MM.1S (cell line): Measurements from ENCODE around the gene TLR6.

Source experiments
- DNase-seq: peaks from one replicate; pipeline ENCODE4 v3.0.0-alpha.2; 2015
- H2AFZ ChIP-seq: fragments of 300-600 bp; sonication (generic); 2 replicates; pipeline ENCODE4 v1.6.0; 2016; ENCODE audit warnings: antibody characterized with exemption, low read length
- H3F3A ChIP-seq: fragments of 300-600 bp; sonication (generic); 2 replicates; pipeline ENCODE4 v1.6.1; 2016; ENCODE audit warnings: mild to moderate bottlenecking, antibody characterized with exemption, low read length, moderate library complexity, mixed read lengths; ENCODE audit not compliant: insufficient read depth
- H3K27ac ChIP-seq: fragments of 300-600 bp; sonication (generic); 2 replicates; pipeline ENCODE4 v1.5.1; 2016; ENCODE audit warnings: mild to moderate bottlenecking, low read length
- H3K27me3 ChIP-seq: fragments of 300-600 bp; sonication (generic); replicated peaks from 2 replicates; pipeline ENCODE4 v1.6.0; 2016; ENCODE audit warnings: low read length; ENCODE audit not compliant: insufficient read depth
- H3K36me3 ChIP-seq: fragments of 300-600 bp; sonication (generic); replicated peaks from 2 replicates; pipeline ENCODE4 v1.6.1; 2016; ENCODE audit warnings: mild to moderate bottlenecking, low read length, mixed read lengths; ENCODE audit not compliant: insufficient read depth
- H3K4me1 ChIP-seq: fragments of 300-600 bp; sonication (generic); 2 replicates; pipeline ENCODE4 v1.6.1; 2016; ENCODE audit warnings: low read length, mixed read lengths
- H3K4me2 ChIP-seq: fragments of 300-600 bp; sonication (generic); 2 replicates; pipeline ENCODE4 v1.6.0; 2016; ENCODE audit warnings: low read depth, low read length
- H3K4me3 ChIP-seq: fragments of 300-600 bp; sonication (generic); 2 replicates; pipeline ENCODE4 v1.5.1; 2016; ENCODE audit warnings: low read length, mixed read lengths
- H3K79me2 ChIP-seq: fragments of 300-600 bp; sonication (generic); 2 replicates; pipeline ENCODE4 v1.6.1; 2016; ENCODE audit warnings: mixed run types, low read length, mixed read lengths
- H3K9ac ChIP-seq: fragments of 300-600 bp; sonication (generic); 2 replicates; pipeline ENCODE4 v1.6.1; 2016; ENCODE audit warnings: low read length, mixed read lengths
- H3K9me2 ChIP-seq: fragments of 300-600 bp; sonication (generic); replicated peaks from 2 replicates; pipeline ENCODE4 v1.6.1; 2016; ENCODE audit warnings: mild to moderate bottlenecking, low read length, mixed read lengths; ENCODE audit not compliant: insufficient read depth
- H3K9me3 ChIP-seq: fragments of 300-600 bp; sonication (generic); replicated peaks from 2 replicates; pipeline ENCODE4 v1.6.1; 2016; ENCODE audit warnings: mild to moderate bottlenecking, low read length, mixed read lengths; ENCODE audit not compliant: insufficient read depth
- H4K20me1 ChIP-seq: fragments of 300-600 bp; sonication (generic); 2 replicates; pipeline ENCODE4 v1.6.1; 2016; ENCODE audit warnings: mild to moderate bottlenecking, low read length, moderate library complexity, mixed read lengths; ENCODE audit not compliant: insufficient read depth
- EZH2 ChIP-seq: fragments of 300-600 bp; sonication (generic); optimal IDR thresholded peaks from 2 replicates; pipeline ENCODE3; 2017; ENCODE audit warnings: low read depth, mild to moderate bottlenecking, antibody characterized with exemption, low read length, mixed read lengths
- EZH2phosphoT487 ChIP-seq: fragments of 300-600 bp; sonication (generic); IDR thresholded peaks from 2 replicates; pipeline ENCODE4 v1.6.1; 2018; ENCODE audit warnings: antibody characterized with exemption, low read length
- TF ChIP-seq, protein P1 (sequence below): fragments of 300-600 bp; sonication (generic); IDR thresholded peaks from 2 replicates; pipeline ENCODE4 v1.5.1; 2016; ENCODE audit warnings: antibody characterized with exemption, low read length, mixed read lengths

Gene TLR6, protein sequence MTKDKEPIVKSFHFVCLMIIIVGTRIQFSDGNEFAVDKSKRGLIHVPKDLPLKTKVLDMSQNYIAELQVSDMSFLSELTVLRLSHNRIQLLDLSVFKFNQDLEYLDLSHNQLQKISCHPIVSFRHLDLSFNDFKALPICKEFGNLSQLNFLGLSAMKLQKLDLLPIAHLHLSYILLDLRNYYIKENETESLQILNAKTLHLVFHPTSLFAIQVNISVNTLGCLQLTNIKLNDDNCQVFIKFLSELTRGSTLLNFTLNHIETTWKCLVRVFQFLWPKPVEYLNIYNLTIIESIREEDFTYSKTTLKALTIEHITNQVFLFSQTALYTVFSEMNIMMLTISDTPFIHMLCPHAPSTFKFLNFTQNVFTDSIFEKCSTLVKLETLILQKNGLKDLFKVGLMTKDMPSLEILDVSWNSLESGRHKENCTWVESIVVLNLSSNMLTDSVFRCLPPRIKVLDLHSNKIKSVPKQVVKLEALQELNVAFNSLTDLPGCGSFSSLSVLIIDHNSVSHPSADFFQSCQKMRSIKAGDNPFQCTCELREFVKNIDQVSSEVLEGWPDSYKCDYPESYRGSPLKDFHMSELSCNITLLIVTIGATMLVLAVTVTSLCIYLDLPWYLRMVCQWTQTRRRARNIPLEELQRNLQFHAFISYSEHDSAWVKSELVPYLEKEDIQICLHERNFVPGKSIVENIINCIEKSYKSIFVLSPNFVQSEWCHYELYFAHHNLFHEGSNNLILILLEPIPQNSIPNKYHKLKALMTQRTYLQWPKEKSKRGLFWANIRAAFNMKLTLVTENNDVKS

GRCh38 chr4:38856524-38857337, at the start of gene TLR6:
Gene TLR6 (minus strand): TSS chr4:38856817. CDS start chr4:38829473, 27,344 bp downstream.
- Histone ChIP-seq H2AFZ (peak within 1 kb of the TSS; percentile 61), H3K9me2 (no peaks in the 10 kb centered on the region), H4K20me1 (no peaks in the 10 kb centered on the region), H3K4me2 (peak within 1 kb of the TSS; percentile 68), H3K36me3 (no peaks in the 10 kb centered on the region), H3K27ac (peak within 1 kb of the TSS; percentile 64; the same call in 1 of the 2 replicates), H3K79me2 (peaks cover 15% of the 10 kb centered on the region), H3F3A (peaks cover 25% of the 10 kb centered on the region; the same call in 1 of the 2 replicates), H3K9me3 (no peaks in the 10 kb centered on the region), H3K4me1 (peaks cover 24% of the 10 kb centered on the region), H3K4me3 (peak within 1 kb of the TSS; percentile 51), H3K27me3 (no peaks in the 10 kb centered on the region), H3K9ac (peak within 1 kb of the TSS; percentile 62)
- TF ChIP-seq EZH2 (no peak), EZH2phosphoT487 (no peak)
- TF ChIP-seq, protein P1, sequence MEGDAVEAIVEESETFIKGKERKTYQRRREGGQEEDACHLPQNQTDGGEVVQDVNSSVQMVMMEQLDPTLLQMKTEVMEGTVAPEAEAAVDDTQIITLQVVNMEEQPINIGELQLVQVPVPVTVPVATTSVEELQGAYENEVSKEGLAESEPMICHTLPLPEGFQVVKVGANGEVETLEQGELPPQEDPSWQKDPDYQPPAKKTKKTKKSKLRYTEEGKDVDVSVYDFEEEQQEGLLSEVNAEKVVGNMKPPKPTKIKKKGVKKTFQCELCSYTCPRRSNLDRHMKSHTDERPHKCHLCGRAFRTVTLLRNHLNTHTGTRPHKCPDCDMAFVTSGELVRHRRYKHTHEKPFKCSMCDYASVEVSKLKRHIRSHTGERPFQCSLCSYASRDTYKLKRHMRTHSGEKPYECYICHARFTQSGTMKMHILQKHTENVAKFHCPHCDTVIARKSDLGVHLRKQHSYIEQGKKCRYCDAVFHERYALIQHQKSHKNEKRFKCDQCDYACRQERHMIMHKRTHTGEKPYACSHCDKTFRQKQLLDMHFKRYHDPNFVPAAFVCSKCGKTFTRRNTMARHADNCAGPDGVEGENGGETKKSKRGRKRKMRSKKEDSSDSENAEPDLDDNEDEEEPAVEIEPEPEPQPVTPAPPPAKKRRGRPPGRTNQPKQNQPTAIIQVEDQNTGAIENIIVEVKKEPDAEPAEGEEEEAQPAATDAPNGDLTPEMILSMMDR = peak; percentile 76
- DNase-seq = peak; percentile 91

- H3K79me2 ChIP-seq = no peaks in the 10 kb centered on the region
- no peaks in the 10 kb centered on the region for H3K9me2 ChIP-seq
- H3K4me2 ChIP-seq = no peak overlapping the region
- no peak overlapping the region for H2AFZ ChIP-seq
- TF ChIP-seq, protein P1 = no peak
- no peak for TF ChIP-seq EZH2
- no peak for TF ChIP-seq EZH2phosphoT487
- no peaks in the 10 kb centered on the region for H3K4me1 ChIP-seq
- H3K27ac ChIP-seq = no peak overlapping the region
- H3K9me3 ChIP-seq = no peaks in the 10 kb centered on the region
- H3F3A ChIP-seq = no peaks in the 10 kb centered on the region
- DNase-seq = no peak
- H4K20me1 ChIP-seq = no peaks in the 10 kb centered on the region
- H3K27me3 ChIP-seq = no peaks in the 10 kb centered on the region
- no peak overlapping the region for H3K4me3 ChIP-seq
- no peak overlapping the region for H3K9ac ChIP-seq
- H3K36me3 ChIP-seq = no peaks in the 10 kb centered on the region
Measured at GRCh38 chr4:38905652-38906385, 49.2 kb upstream of the TLR6 start.

GRCh38 chr4:38904682-38905081, 48.1 kb upstream of the TLR6 start:
- no peak overlapping the region for H3K4me2 ChIP-seq
- H4K20me1 ChIP-seq = no peaks in the 10 kb centered on the region
- H3K9me2 ChIP-seq = no peaks in the 10 kb centered on the region
- H3K27me3 ChIP-seq = no peaks in the 10 kb centered on the region
- no peaks in the 10 kb centered on the region for H3F3A ChIP-seq
- no peak overlapping the region for H3K4me3 ChIP-seq
- no peak overlapping the region for H3K27ac ChIP-seq
- no peak overlapping the region for H3K9ac ChIP-seq
- TF ChIP-seq, protein P1 = no peak
- TF ChIP-seq EZH2phosphoT487 (no peak), EZH2 (no peak)
- H2AFZ ChIP-seq = no peak overlapping the region
- no peaks in the 10 kb centered on the region for H3K4me1 ChIP-seq
- no peaks in the 10 kb centered on the region for H3K79me2 ChIP-seq
- no peak for DNase-seq
- H3K9me3 ChIP-seq = no peaks in the 10 kb centered on the region
- H3K36me3 ChIP-seq = no peaks in the 10 kb centered on the region
